BLaER1 (cell line): ENCODE data around the gene PRKCZ.

ENCODE experiments used
- H3K27ac ChIP-seq: shearing (Covaris generic); formaldehyde crosslinking; 2 replicates; pipeline ENCODE4 v1.8.1; 2022
- H3K27me3 ChIP-seq: shearing (Covaris generic); formaldehyde crosslinking; 2 replicates; pipeline ENCODE4 v1.8.1; 2022
- H3K36me3 ChIP-seq: shearing (Covaris generic); formaldehyde crosslinking; 2 replicates; pipeline ENCODE4 v1.8.1; 2022
- H3K4me1 ChIP-seq: shearing (Covaris generic); formaldehyde crosslinking; 2 replicates; pipeline ENCODE4 v1.8.1; 2022
- H3K4me2 ChIP-seq: shearing (Covaris generic); formaldehyde crosslinking; 2 replicates; pipeline ENCODE4 v1.8.1; 2022
- H3K4me3 ChIP-seq: shearing (Covaris generic); formaldehyde crosslinking; 2 replicates; pipeline ENCODE4 v1.8.1; 2022
- H3K9ac ChIP-seq: shearing (Covaris generic); formaldehyde crosslinking; 2 replicates; pipeline ENCODE4 v1.8.1; 2022
- H3K9me3 ChIP-seq: shearing (Covaris generic); formaldehyde crosslinking; 2 replicates; pipeline ENCODE4 v1.8.1; 2022
- H4K20me1 ChIP-seq: shearing (Covaris generic); formaldehyde crosslinking; 2 replicates; pipeline ENCODE4 v1.8.1; 2022
- Cebpa-rat ChIP-seq: shearing (Covaris generic); IDR thresholded peaks from 2 replicates; pipeline ENCODE4 v1.8.1; 2022

The PRKCZ gene

GRCh38 chr1:2042830-2043773 lies 7.1 kb upstream of the PRKCZ start:
- Histone ChIP-seq H3K27ac (peak overlapping the region; percentile 35; the same call in 1 of the 2 replicates), H3K9ac (no peak overlapping the region), H3K36me3 (no peaks in the 10 kb centered on the region), H3K4me3 (no peak overlapping the region), H3K9me3 (0 out of 2 replicates have a peak, but pooled peaks cover 8% of the 10 kb centered on the region), H3K4me1 (peaks cover 76% of the 10 kb centered on the region), H3K4me2 (peak overlapping the region; percentile 90), H4K20me1 (no peaks in the 10 kb centered on the region), H3K27me3 (peaks cover 13% of the 10 kb centered on the region)
- no peak for TF ChIP-seq Cebpa-rat

- H3K9me3 ChIP-seq = 0 out of 2 replicates have a peak, but pooled peaks cover 8% of the 10 kb centered on the region
- H3K27ac ChIP-seq = peak overlapping the region; percentile 35; the same call in 1 of the 2 replicates
- H3K9ac ChIP-seq = no peak overlapping the region
- no peaks in the 10 kb centered on the region for H4K20me1 ChIP-seq
- no peak overlapping the region for H3K4me3 ChIP-seq
- TF ChIP-seq Cebpa-rat = no peak
- H3K27me3 ChIP-seq = peaks cover 21% of the 10 kb centered on the region
- H3K4me2 ChIP-seq = peak overlapping the region; percentile 90
- H3K4me1 ChIP-seq = peaks cover 84% of the 10 kb centered on the region
- no peaks in the 10 kb centered on the region for H3K36me3 ChIP-seq
These were observed 6.3 kb upstream of the PRKCZ start for GRCh38 chr1:2043886-2044285.

- Histone ChIP-seq H3K27me3 (peaks cover 29% of the 10 kb centered on the region), H3K9ac (peak overlapping the region; percentile 60), H3K4me3 (peak overlapping the region; percentile 51)
These were observed 5.5 kb upstream of the PRKCZ start for GRCh38 chr1:2044510-2045319.

GRCh38 chr1:2045468-2046173 lies 4.6 kb upstream of the PRKCZ start:
- no peak for TF ChIP-seq Cebpa-rat
- Histone ChIP-seq H3K4me3 (peak overlapping the region; percentile 51), H3K4me2 (peak overlapping the region; percentile 90), H3K9ac (peak overlapping the region; percentile 60; the same call in 1 of the 2 replicates), H3K27me3 (peaks cover 38% of the 10 kb centered on the region), H4K20me1 (no peaks in the 10 kb centered on the region), H3K27ac (peak overlapping the region; percentile 74; the same call in 1 of the 2 replicates), H3K36me3 (no peaks in the 10 kb centered on the region), H3K9me3 (0 out of 2 replicates have a peak, but pooled peaks cover 2% of the 10 kb centered on the region), H3K4me1 (peaks cover 98% of the 10 kb centered on the region)

More at GRCh38 chr1:2044510-2045319, 5.5 kb upstream of the PRKCZ start:
- H3K4me1 ChIP-seq = peaks cover 92% of the 10 kb centered on the region
- no peaks in the 10 kb centered on the region for H4K20me1 ChIP-seq
- TF ChIP-seq Cebpa-rat = no peak
- H3K27ac ChIP-seq = peak overlapping the region; percentile 74
- H3K9me3 ChIP-seq = 0 out of 2 replicates have a peak, but pooled peaks cover 8% of the 10 kb centered on the region
- H3K4me2 ChIP-seq = peak overlapping the region; percentile 90
- no peaks in the 10 kb centered on the region for H3K36me3 ChIP-seq

GRCh38 chr1:2046174-2046917 lies 3.9 kb upstream of the PRKCZ start:
- peak overlapping the region; percentile 90 for H3K4me2 ChIP-seq
- no peaks in the 10 kb centered on the region for H3K9me3 ChIP-seq
- H3K4me1 ChIP-seq = peaks cover 98% of the 10 kb centered on the region
- H4K20me1 ChIP-seq = peaks cover 7% of the 10 kb centered on the region
- H3K9ac ChIP-seq = no peak overlapping the region
- no peak for TF ChIP-seq Cebpa-rat
- H3K4me3 ChIP-seq = no peak overlapping the region
- no peaks in the 10 kb centered on the region for H3K36me3 ChIP-seq
- H3K27ac ChIP-seq = peak overlapping the region; percentile 49; the same call in 1 of the 2 replicates
- H3K27me3 ChIP-seq = peaks cover 45% of the 10 kb centered on the region

DNA sequence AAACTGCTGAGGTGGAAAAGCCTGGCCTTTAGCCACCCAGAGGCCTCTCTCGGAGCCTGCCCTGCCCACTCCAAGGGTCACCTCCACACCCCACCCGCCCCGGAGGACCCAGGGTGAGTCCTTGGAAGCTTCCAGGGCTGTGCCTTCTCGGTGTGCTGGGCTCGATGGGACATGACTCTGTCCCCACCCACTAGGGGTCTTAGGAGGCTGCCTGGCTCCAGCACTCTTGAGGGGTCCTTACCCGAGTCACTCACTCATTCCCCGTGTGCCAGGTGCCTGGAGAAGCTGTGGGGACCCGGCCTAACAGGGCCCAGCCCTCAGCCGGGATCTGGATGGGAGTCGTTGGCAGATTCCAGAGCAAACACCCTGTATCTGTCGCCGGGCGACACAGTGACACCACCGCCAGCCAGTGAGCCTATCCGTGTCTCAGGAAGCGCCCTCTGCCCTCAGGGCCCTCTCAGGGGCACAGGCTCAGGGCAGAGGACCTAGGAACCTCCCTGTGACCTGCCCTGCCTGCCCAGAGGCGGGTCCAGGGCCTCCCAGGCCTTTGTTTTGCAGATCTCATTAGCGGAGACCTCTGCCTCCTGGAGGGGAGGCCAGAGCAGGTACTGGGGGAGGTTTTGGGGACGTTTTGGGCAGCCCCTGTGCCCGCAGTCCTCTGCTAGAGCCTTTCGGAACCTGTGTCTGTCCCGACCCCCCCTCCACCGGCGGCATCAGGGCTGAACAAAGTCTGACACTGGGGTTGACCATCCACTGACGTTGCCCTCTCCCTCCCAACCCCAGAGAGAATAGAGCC lies 3.1 kb upstream of the PRKCZ start:
- no peaks in the 10 kb centered on the region for H3K36me3 ChIP-seq
- H4K20me1 ChIP-seq = peaks cover 15% of the 10 kb centered on the region
- H3K4me2 ChIP-seq = peak overlapping the region; percentile 90
- no peak overlapping the region for H3K9ac ChIP-seq
- H3K27ac ChIP-seq = no peak overlapping the region
- no peak overlapping the region for H3K4me3 ChIP-seq
- peaks cover 54% of the 10 kb centered on the region for H3K27me3 ChIP-seq
- H3K9me3 ChIP-seq = no peaks in the 10 kb centered on the region
- H3K4me1 ChIP-seq = peaks cover 98% of the 10 kb centered on the region
- TF ChIP-seq Cebpa-rat = no peak

DNA sequence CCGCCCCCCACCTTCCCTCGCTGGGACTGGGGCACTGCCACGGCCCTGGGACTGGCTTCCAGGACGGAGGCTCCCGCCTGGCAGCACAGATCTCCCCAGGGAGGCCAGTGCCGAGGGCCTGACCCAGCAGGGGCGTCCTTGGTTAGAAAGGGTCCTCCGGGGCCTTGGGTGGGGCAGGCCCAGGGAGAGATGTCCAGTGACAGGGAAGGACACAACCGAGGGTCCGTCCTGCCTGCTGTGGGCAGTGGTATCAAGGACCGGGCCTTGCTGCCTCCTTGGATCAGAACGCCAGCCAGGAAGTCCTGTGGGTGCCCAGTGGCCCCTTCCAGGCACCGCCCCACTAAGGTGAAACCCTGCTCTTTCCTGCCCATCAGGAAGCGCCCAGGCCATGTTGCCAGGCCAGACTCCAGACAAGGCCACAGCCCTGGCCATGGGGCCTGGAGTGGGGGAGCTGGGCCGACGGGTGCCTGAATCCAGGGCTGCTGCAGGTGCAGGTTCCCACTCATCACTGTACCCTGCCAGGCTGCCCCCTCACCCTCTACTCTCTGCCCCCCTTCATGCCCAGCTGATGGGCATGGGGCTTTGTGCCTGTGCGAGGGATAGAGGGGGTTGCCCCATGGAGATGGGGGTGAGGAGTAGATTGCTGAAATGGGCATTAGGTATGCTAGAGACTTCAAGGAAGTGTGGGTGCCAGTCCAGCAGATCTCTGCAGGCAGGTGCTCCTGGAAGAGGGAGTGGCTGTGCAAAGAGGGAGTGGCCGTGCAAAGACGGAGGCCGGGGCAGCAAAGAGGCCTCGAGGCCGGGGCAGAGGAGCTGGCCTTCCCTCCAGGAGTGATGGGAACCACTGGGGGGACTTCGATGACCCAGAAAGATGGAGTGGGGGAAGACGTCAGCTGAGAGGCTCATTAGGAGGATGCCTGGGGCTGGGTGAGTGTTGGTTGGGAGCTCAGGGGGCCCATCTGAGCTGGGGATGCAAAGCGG lies 2.2 kb upstream of the PRKCZ start:
- H3K9ac ChIP-seq = no peak overlapping the region
- no peaks in the 10 kb centered on the region for H3K9me3 ChIP-seq
- H3K4me2 ChIP-seq = peak overlapping the region; percentile 90; the same call in 1 of the 2 replicates
- H4K20me1 ChIP-seq = peaks cover 15% of the 10 kb centered on the region
- H3K27ac ChIP-seq = no peak overlapping the region
- peaks cover 59% of the 10 kb centered on the region for H3K27me3 ChIP-seq
- TF ChIP-seq Cebpa-rat = no peak
- H3K36me3 ChIP-seq = no peaks in the 10 kb centered on the region
- H3K4me3 ChIP-seq = no peak overlapping the region
- H3K4me1 ChIP-seq = peaks cover 98% of the 10 kb centered on the region
